ENCODE results near the gene ABCA9.
"Not testable (repeated sequence)": the region's sequence is repeated elsewhere in the genome, so short reads cannot be mapped to it uniquely, and the experiment has no call there.

ABCA9 gene

DNA sequence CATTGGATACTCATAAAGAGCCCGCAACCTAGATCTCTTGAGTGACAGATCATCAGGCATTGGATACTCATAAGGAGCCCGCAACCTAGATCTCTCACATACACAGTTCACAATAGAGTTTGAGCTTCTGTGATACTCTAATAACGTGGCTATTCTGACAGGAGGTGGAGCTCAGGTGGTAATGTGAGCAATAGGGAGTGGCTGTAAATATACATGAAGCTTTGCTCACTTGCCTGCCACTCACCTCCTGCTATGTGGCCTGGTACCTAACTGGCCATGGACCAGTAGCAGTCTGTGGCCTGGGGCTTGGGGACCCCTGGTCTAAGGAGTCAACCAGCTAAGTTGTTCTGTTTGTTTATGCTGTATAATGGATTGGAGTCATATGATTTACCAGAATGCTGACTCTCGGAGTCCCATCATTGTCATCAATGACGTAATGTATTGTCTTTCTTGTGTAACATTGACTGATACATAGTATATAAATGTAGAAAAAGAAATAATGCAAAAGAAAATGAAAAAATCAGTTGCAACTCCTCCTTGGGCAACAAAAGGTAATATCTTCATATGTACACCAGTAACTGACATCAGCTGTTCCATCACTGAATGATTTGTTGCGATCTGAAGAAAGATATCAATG, 17.5 kb downstream of the ABCA9 start:
- H3K27ac ChIP-seq, result no peak overlapping the region
- DNase-seq (ENCODE audit: low read depth, low spot score), result no peak

DNA sequence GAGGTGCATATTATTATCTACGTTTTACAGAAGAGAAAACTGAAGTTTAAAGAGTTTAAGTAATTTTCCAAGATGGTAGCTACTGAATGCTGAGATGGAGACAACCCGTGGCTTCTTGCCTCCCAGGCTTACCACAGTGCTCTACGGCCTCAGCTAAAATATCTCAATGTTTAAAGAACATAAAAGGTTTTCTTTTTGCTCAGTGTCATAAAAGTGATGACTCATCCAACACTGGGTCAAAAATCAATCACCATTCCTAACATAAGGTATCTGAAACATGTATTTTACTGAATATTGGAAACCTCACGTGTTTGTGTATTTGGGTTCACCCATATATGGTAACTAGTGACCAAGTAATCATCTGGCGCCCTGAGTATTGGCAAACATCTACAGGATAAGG, 18.4 kb downstream of the ABCA9 start:
- no peak overlapping the region for H3K27ac ChIP-seq
- no peak for DNase-seq (ENCODE audit: low read depth, low spot score)

DNA sequence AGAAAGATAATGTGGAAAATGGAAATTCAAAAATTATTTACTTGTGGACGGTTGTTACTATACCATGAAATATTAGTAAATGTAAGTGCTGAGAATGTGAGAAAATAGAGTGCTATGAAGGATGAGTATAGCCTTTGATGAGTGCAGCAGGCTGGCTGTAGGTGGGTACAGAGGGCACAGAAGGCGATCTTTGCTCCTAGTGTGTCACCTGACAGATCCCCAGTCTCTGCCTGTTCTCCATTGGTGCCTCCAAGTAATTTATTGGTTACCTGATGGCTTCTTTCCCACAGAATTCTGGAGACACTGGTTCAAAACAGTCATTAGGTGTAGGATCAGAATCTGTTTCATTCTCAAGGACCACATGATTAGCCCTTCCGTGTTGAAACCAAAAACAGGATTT, 28.9 kb downstream of the ABCA9 start:
- no peak overlapping the region for H3K27ac ChIP-seq
- no peak for DNase-seq (ENCODE audit: low read depth, low spot score)

DNA sequence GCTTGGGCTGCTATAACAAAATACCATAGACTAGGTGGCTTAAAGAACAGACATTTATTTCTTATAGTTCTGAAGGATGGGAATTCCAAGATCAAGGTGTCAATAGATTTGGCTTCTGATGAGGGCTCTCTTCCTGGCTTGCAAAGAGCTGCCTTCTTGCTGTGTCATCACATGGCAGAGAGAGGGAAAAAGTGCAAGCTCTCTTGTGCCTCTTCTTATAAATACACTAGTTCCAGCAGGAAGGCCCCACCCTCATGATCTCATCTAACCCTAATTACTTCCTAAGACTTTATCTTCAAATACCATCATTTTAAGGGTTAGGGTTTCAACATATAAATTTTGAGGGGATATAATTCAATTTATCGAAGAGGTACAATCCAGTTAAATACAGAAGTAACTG, 30.6 kb downstream of the ABCA9 start:
- H3K27ac ChIP-seq, result no peak overlapping the region
- DNase-seq (ENCODE audit: low read depth, low spot score), result no peak

DNA sequence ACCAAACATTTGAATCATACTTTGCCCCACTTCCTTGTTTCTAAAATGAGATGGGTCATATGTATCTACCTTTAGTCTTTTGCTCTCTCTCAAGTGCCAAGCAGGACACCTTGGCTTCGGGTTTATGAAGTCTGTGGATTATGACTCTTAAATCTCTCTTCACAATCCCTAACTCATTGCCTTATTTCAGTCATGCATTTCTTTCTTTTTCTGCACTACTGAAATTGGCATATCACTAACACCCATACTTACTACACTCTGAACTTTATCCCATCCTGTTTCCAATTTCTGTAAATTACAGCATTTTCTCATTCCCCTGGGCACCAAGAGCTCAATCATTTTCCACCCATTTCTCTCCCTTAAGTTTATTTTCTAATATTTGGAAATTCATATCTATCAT, 42.0 kb downstream of the ABCA9 start:
- H3K27ac ChIP-seq, result no peak overlapping the region
- no peak for DNase-seq (ENCODE audit: low read depth, low spot score)

DNA sequence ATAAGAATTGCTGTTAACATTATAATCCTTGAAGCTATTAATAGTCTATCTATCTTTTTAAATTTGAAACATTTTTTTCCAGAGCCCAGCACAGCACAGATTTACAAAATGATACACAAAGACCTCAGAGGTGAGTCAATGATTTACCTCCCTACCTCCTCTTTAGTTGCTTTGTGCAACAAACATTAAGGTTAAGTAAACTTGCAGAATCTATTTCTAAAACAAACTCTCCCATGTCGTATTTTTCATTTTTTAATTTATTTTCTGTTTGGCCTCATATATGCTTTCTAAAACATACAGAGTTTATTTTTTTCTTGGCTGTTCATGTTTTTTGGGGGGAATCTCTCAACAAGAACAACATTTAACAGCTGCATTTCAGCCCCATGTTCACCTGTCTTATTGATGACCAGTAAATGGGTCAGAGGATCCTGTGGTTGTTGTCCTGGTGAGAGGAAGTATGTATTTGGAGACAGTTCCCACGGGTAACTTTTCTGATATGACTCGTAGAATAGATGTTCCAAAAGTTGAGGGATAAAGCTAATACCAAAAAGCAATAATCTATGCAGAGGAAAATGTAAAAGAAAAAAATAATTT, 42.6 kb downstream of the ABCA9 start:
- H3K27ac ChIP-seq, result no peak overlapping the region
- no peak for DNase-seq (ENCODE audit: low read depth, low spot score)

DNA sequence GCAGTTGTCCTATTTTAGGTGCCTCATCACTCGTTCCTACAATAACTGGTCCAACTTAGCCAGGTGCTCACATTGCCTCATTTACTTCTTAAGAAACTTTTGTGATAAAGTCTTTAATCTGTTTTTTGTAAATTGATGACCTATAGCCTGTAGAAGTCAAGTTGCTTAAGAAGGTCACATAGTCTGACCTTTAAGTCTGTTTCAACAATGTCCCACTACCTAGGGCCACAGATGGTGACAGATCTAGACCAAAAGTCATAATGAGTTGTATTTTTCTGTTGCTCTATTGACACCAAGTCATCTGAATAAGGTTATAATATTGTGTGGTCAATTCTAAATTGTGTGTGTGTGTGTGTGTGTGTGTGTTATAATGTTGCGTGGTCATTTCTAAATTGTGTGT, 45.1 kb downstream of the ABCA9 start:
- no peak overlapping the region for H3K27ac ChIP-seq
- DNase-seq (ENCODE audit: low read depth, low spot score), result no peak

DNA sequence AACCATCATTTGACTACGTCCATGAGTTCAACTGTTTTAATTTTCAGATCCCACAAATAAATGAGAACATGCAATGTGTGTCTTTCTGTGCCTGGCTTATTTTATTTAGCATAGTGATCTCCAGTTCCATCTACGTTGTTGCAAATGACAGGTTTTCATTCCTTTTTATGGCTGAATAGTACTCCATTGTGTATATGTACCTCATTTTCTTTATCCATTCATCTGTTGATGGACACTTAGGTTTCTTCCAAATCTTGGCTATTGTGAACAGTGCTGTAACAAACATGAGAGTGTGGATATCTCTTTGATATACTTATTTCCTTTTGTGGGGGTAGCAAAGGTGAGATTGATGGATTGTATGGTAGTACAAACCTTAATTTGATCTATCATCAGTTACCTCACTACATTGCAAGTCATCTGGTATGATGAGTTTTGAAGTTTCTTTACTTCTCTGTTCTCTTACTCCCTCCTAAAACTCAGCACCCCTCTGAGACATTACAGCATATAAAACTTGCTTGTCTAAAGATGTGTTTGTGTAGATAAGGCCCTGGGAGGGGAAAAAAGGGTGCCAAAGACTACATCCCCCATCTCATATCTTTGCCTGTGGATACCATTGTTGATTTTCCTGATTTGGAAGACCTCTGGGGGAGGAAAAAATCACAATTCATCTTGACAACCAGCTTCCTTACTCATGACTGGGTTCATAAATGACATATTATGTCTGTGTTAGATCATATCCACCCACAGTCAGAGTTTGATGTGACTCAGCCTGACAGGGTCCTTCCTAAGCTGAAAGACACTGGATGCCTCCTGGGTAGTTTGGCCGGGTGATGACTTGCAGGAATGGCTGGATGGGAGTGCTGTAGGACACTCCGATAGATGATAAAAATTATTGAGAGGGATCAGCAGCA, 47.6 kb downstream of the ABCA9 start:
- no peak overlapping the region for H3K27ac ChIP-seq
- no peak for DNase-seq (ENCODE audit: low read depth, low spot score)

DNA sequence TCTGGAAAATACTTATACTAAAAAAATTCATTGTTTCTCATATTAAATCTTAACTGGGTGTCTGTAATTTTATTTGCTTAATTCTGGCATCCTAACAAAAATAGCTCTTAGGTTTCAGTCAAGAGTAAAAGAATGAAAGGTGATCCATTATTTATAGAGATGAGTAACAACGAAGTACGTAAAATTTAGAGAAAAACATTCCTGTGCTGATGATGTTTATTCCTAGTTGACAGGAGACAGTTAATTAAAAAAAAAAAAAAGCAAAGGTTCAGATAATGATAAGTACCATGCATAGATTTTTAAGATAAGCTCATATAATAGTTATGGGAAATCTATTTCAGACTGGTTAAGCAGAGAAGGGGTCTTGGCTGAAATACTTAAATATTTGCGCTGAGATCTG, 50.8 kb downstream of the ABCA9 start:
- H3K27ac ChIP-seq, result no peak overlapping the region
- DNase-seq (ENCODE audit: low read depth, low spot score), result no peak

DNA sequence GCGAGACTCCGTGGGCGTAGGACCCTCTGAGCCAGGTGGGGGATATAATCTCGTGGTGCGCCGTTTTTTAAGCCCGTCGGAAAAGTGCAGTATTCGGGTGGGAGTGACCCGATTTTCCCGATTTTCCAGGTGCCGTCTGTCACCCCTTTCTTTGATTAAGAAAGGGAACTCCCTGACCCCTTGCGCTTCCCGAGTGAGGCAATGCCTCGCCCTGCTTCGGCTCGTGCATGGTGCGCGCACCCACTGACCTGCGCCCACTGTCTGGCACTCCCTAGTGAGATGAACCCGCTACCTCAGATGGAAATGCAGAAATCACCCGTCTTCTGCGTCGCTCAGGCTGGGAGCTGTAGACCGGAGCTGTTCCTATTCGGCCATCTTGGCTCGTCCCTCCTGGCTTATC, 56.0 kb downstream of the ABCA9 start:
- not testable (repeated sequence) for H3K27ac ChIP-seq; DNase-seq (ENCODE audit: low read depth, low spot score)

DNA sequence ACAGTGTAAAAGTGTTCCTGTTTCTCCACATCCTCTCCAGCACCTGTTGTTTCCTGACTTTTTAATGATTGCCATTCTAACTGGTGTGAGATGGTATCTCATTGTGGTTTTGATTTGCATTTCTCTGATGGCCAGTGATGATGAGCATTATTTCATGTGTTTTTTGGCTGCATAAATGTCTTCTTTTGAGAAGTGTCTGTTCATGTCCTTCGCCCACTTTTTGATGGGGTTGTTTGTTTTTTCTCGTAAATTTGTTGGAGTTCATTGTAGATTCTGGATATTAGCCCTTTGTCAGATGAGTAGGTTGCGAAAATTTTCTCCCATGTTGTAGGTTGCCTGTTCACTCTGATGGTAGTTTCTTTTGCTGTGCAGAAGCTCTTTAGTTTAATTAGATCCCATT, 61.0 kb downstream of the ABCA9 start:
- DNase-seq (ENCODE audit: low read depth, low spot score); H3K27ac ChIP-seq: not testable (repeated sequence)

DNA sequence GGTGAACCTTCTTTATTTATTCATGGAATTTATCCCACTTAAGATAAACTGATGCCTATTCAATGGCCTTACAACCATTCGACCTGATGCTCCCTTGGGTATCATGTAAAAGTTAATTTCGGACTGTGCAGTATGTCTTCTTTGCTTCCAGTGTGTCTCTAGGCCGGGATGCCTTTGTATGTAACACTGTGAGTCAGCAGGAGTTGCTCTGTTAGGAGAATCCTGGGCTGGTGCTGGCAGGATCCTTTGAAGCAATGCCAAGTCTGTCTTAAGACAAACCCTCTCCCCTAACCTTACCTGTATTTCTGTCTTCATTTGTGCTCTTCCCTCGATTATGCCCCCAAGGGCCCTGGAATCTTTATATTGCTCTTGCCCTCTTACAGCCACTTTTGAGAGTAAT, 67.6 kb downstream of the ABCA9 start:
- no peak overlapping the region for H3K27ac ChIP-seq
- DNase-seq (ENCODE audit: low read depth, low spot score), result peak; percentile 37

DNA sequence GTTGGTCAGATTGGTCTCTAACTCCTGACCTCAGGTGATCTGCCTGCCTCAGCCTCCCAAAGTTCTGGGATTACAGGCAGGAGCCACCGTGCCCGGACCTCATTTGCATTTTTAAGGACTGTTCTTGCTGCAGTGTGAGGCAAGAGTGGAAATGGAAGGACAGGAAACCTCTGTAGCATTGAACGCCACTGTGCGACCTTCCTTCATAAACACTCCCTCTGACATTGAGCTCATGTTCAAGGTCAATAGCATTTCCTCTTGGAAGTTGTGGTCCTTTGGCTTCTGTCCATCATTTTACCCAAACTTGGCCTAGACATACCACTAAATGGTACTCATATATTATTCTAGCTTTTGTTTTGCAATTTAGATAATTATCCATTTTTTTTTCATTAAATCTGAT, 72.8 kb downstream of the ABCA9 start:
- DNase-seq (ENCODE audit: low read depth, low spot score), result no peak

DNA sequence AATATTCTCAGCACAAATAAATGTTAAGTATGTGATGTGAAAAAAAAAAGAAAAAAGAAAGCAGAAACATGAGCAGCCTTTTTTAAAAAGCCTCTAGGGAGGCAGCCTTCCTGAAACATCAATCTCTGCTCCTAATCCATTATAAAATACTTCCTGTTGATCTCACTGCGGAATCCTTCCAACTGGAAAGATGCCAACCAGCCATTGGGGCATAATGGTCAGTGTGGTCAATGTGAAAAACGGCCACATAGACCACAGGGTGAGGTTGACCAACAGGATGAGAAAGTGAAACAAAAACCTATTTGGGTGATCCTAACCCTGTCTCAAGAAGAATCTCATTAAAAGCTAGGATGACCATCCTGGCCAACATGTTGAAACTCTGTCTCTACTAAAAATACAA, 79.4 kb downstream of the ABCA9 start:
- H3K27ac ChIP-seq, result no peak overlapping the region
- DNase-seq (ENCODE audit: low read depth, low spot score), result no peak

More for the DNA sequence above, 72.8 kb downstream of the ABCA9 start:
- H3K27ac ChIP-seq, result no peak overlapping the region

DNA sequence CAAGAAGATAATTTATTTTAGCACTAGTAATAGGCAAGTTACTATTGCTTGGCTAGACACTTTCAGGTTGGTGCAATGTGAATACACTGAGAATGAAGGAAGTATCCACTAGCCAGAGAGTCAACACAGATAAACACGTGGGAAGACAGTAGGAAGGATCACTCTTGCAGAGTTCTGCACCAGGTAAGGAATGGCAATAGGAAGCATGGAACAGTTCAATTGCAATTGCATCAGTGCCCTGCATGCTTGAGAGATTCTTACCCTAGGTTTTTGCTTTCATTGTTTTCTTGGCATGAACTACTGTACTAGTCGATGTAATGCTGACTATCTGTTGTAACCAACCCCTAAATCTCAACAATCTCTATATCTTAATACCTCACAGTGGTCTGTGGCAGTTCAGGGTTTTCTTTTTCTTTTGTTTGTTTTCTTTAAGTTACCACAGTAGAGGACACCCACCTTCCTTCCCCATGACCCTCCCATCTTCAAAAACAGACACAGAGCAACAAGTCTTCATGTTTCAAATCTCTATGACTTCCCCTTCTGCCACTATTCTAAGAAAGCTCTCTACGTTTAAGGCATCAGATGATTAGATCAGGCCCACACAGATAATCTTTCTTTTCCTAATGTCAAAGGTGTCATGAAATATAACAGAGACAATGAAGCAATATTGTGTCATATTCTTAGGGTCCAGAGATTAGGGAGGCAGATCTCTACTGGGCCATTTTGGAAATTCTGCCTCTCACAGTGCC, 87.5 kb downstream of the ABCA9 start:
- no peak overlapping the region for H3K27ac ChIP-seq
- no peak for DNase-seq (ENCODE audit: low read depth, low spot score)

DNA sequence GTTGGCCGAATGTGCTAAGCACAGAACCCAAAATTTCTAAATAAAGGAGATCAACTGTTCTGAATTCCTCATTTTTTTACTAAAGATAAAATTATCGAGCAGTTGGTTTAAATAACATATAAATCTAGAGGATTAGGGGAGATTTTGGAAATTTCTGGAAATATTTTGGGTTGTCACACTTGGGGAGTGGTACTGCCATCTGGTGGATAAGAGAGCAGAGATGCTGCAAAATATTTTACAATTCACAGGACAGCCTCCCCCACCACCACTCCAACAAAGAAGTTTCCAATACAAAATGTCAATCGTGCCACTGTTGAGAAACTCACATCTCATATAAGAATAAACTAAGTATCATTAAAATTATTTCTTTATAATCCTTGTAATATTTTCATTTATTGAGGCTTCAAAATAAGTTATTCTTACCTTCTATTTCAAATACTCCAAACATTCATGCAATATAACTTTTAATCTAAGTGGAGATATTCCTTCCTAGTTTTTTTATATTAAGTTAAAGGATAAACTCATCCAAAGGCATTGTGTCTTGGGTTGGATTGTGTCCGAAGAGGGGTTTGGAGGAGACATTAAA, 88.5 kb downstream of the ABCA9 start:
- no peak for DNase-seq (ENCODE audit: low read depth, low spot score)
- H3K27ac ChIP-seq, result no peak overlapping the region

DNA sequence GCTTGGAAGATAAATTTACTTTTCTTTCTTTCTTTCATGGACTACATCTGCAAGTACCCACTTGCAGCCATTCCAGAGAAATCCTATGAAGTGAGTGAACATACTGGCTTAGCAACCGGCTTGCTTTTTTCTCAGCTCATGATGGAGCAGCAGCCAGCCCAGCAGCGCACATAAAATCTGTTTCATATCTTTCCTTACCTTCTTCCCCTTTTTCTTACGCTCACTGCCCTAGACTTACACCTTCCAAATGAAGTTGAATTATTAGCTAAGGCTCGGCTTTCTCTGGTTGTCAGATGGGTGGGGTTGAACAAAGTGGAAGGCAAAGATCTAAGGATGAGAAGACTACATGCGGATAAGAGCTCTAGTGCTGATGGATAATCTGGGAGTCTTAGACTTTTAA, 91.6 kb downstream of the ABCA9 start:
- H3K27ac ChIP-seq, result no peak overlapping the region
- DNase-seq (ENCODE audit: low read depth, low spot score), result no peak

DNA sequence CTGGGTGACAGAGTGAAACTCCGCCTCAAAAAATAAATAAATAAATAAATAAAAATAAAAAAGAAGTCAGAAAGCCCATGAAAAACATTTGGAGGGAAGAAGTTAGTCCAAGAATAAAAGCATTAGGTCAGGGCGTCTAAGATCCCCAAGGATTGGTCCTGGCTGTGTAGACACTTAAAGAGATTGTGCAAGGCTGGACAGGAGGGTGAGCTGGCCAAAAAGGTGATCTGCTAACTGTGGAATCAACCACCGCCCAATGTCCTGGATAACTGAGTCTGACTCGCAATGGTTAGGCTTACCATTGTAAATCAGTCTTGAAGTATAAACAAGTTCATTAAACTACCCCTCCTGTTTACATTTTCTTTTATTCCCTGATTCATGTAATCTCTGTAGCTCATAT, 96.8 kb downstream of the ABCA9 start:
- DNase-seq (ENCODE audit: low read depth, low spot score), result no peak
- H3K27ac ChIP-seq, result no peak overlapping the region

DNA sequence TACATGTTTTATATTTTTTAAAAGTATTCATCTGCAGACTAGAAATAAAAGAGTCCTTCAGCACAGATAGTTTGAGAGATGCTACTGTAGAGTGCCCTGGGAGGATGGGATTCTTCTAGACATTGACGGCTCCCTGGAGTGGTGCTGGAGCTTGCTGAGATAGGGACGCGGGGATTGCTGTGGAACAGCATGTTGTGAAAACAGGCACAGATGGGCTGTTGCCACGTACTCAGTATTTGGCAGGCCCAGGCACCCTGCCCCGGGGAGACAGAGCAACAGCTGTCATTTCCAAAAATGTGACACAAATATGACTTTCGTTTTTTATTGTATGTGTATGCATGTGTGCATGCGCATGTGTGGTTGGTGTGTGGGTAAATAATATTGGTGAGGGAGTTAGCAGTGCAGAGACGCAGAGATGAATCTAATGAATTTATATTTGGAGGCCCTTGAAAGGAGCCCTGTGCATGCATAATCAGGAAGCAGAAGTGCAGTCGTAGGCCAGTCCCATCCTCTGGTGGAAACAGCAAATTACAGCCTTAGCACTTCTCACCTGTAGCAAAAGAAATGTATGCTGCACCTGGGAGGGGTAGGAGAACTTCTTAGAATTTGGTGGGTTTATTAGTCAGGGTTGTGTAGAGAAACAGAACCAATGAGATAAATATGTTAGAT, 99.4 kb downstream of the ABCA9 start:
- H3K27ac ChIP-seq, result no peak overlapping the region
- DNase-seq (ENCODE audit: low read depth, low spot score), result no peak

DNA sequence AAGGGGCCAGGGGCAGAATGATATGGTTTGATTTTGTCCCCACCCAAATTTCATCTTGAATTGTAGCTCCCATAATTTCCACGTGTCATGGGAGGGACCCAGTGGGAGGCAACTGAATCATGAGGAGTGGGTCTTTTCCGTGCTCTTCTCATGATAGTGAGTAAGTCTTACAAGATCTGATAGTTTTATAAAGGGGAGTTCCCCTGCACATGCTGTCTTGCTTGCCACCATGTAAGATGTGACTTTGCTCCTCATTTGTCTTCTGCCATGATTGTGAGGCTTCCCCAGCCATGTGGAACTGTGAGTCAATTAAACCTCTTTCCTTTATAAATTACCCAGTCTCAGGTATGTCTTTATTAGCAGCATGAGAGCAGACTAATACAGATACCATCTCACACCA, 101.6 kb downstream of the ABCA9 start:
- not testable (repeated sequence) for H3K27ac ChIP-seq; DNase-seq (ENCODE audit: low read depth, low spot score)

Measured in epithelial cell of prostate (primary cell).